ENCODE results near the gene BAIAP2L2. TPM values are rescaled to one million over a fixed set of nuclear protein-coding genes. Genes with fewer than 3 reads are reported as not detected.

BAIAP2L2 gene
- total RNA-seq, 4 donors from 2014 or later = 0.13 to 1.1 (median 0.58) TPM

DNA sequence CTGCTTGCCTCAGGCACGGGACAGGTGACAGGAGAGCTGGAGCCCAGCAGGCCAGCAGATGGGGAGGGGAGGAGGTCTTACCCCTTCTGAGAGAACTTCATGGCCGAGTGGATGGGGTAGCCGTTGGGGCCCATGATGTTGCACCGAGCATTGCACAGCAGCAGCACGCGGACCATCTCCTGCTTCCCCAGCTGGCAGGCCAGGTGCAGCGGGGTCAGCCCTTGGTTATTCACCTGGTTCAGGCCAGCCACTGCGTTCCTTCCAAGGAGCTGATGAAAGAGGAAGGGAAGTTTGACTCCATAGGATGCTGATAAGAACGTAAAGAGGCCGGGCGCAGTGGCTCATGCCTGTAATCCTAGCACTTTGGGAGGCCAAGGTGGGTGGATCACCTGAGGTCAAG, 29.4 kb upstream of the BAIAP2L2 start:
- Histone ChIP-seq H3K36me3 (peaks cover 0 to 79% (median 35%) of the 10 kb centered on the region in 4 donors), H3K9me3 (no peaks in the 10 kb centered on the region), H3K4me1 (no peaks in the 10 kb centered on the region), H3K4me3 (no peak overlapping the region), H3K27ac (replicated peaks in 1 of 4) (no peak overlapping the region), H3K27me3 (no peaks in the 10 kb centered on the region)
- intact Hi-C loops (cut with DNase I) = no loop called here
- WGBS = 98% methylated on average over 11 of the region's 11 CpGs
- DNase-seq (ENCODE audit: extremely low spot score) = no peak
- TF ChIP-seq, protein P1, sequence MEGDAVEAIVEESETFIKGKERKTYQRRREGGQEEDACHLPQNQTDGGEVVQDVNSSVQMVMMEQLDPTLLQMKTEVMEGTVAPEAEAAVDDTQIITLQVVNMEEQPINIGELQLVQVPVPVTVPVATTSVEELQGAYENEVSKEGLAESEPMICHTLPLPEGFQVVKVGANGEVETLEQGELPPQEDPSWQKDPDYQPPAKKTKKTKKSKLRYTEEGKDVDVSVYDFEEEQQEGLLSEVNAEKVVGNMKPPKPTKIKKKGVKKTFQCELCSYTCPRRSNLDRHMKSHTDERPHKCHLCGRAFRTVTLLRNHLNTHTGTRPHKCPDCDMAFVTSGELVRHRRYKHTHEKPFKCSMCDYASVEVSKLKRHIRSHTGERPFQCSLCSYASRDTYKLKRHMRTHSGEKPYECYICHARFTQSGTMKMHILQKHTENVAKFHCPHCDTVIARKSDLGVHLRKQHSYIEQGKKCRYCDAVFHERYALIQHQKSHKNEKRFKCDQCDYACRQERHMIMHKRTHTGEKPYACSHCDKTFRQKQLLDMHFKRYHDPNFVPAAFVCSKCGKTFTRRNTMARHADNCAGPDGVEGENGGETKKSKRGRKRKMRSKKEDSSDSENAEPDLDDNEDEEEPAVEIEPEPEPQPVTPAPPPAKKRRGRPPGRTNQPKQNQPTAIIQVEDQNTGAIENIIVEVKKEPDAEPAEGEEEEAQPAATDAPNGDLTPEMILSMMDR (IDR thresholded peaks at IDR 0.05) = no peak
- TF ChIP-seq EP300 (IDR thresholded peaks at IDR 0.05) (no peak), POLR2AphosphoS5 (IDR thresholded peaks at IDR 0.05) (no peak), POLR2A (IDR thresholded peaks at IDR 0.05; ENCODE audit: low read depth) (no peak)

DNA sequence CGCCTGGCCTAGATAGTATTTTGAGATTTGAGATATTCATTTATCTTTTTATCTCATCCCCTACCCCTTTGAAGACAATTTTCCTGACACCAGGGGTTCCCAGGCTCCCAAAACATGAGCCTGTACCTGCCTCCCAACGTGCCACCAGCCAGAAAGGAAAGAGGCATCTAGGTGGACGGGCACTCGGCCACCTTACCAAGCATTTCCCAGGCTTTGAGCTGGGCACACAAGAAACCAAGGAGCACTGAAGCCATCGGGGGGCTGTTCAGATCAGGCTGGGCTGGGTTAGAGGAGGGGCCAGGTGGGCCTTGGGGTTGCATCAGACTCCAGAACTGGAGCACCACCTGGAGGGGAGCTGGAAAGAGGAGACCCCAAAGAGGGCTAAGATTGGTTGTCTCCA, 28.5 kb upstream of the BAIAP2L2 start:
- Histone ChIP-seq H3K4me1 (no peaks in the 10 kb centered on the region), H3K4me3 (no peak overlapping the region), H3K27me3 (no peaks in the 10 kb centered on the region), H3K36me3 (peaks cover 0 to 82% (median 39%) of the 10 kb centered on the region in 4 donors), H3K27ac (replicated peaks in 1 of 4) (no peak overlapping the region), H3K9me3 (no peaks in the 10 kb centered on the region)
- no peak for DNase-seq (ENCODE audit: extremely low spot score)
- intact Hi-C loops (cut with DNase I) = no loop called here
- WGBS = 89% methylated on average over 5 of the region's 5 CpGs
- TF ChIP-seq, protein P1 (IDR thresholded peaks at IDR 0.05) = no peak
- TF ChIP-seq POLR2A (IDR thresholded peaks at IDR 0.05; ENCODE audit: low read depth) = no peak
- TF ChIP-seq EP300 (IDR thresholded peaks at IDR 0.05) = no peak
- no peak for TF ChIP-seq POLR2AphosphoS5 (IDR thresholded peaks at IDR 0.05)

- no peak for TF ChIP-seq POLR2AphosphoS5 (IDR thresholded peaks at IDR 0.05)
- no peak for TF ChIP-seq EP300 (IDR thresholded peaks at IDR 0.05)
- TF ChIP-seq POLR2A (IDR thresholded peaks at IDR 0.05; ENCODE audit: low read depth) = no peak
- TF ChIP-seq, protein P1 (IDR thresholded peaks at IDR 0.05) = no peak
- WGBS = 91% methylated on average over 8 of the region's 9 CpGs
- no peak overlapping the region for H3K27ac ChIP-seq (replicated peaks in 1 of 4)
- no peaks in the 10 kb centered on the region for H3K4me1 ChIP-seq
- DNase-seq (ENCODE audit: extremely low spot score) = no peak
- no peak overlapping the region for H3K4me3 ChIP-seq
- no peaks in the 10 kb centered on the region for H3K9me3 ChIP-seq
- H3K36me3 ChIP-seq = peaks cover 0 to 82% (median 46%) of the 10 kb centered on the region in 4 donors
- intact Hi-C loops (cut with DNase I) = no loop called here
- H3K27me3 ChIP-seq = no peaks in the 10 kb centered on the region
Measured at GRCh38 chr22:38137876-38138687, 27.6 kb upstream of the BAIAP2L2 start.

DNA sequence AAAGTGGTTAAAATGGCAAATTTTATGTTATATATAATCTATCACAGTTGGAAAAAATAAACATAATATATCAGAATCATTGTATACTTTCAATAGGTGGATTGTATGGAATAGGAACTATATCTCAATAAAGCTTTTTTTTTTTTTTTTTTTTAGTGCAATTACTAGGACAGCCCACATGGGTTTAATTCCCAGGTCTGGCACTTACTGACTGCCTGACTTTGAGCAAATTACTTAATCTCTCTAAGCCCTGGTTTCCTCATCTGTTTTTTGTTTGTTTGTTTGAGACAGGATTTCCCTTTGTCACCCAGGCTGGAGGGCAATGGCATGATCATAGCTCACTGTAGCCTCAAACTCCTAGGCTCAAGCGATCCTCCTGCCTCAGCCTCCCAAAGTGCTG, 26.1 kb upstream of the BAIAP2L2 start:
- Histone ChIP-seq H3K27ac (replicated peaks in 1 of 4) (no peak overlapping the region), H3K36me3 (peaks cover 0 to 88% (median 55%) of the 10 kb centered on the region in 4 donors), H3K4me3 (no peak overlapping the region), H3K9me3 (no peaks in the 10 kb centered on the region), H3K4me1 (peaks cover 0 to 1% (median under 1%) of the 10 kb centered on the region in 4 donors), H3K27me3 (no peaks in the 10 kb centered on the region)
- no peak for DNase-seq (ENCODE audit: extremely low spot score)
- intact Hi-C loops (cut with DNase I) = no loop called here
- TF ChIP-seq, protein P1 (IDR thresholded peaks at IDR 0.05) = no peak
- TF ChIP-seq POLR2A (IDR thresholded peaks at IDR 0.05; ENCODE audit: low read depth) = no peak
- TF ChIP-seq POLR2AphosphoS5 (IDR thresholded peaks at IDR 0.05) = no peak
- no peak for TF ChIP-seq EP300 (IDR thresholded peaks at IDR 0.05)
- WGBS = 100% methylated on average over 1 of the region's 1 CpG
